Large intestine (tissue), 12 donors: ENCODE measurements around the gene ERRFI1. TPM values are rescaled to one million over a fixed set of nuclear protein-coding genes. Genes with fewer than 3 reads are reported as not detected.
"Not testable (repeated sequence)": the region's sequence is repeated elsewhere in the genome, so short reads cannot be mapped to it uniquely, and the experiment has no call there.

Source experiments
- DNase-seq, 2 donors: peaks; one replicate each; pipeline versions ENCODE4 v3.0.0 to v3.0.0-alpha.2; 2013
- H3K27ac ChIP-seq: one replicate; pipeline ENCODE4 v1.5.1; 2013; ENCODE audit warnings: low read length
- H3K27me3 ChIP-seq: 2 replicates; pipeline ENCODE4 v1.6.1; 2013; ENCODE audit warnings: low read length; ENCODE audit not compliant: control insufficient read depth, insufficient read depth
- H3K36me3 ChIP-seq: 2 replicates; pipeline ENCODE4 v1.6.1; 2013; ENCODE audit warnings: low read length; ENCODE audit not compliant: control insufficient read depth, insufficient read depth
- H3K4me1 ChIP-seq: one replicate; pipeline ENCODE4 v1.6.1; 2013; ENCODE audit warnings: low read length; ENCODE audit not compliant: control insufficient read depth, insufficient read depth
- H3K4me3 ChIP-seq: one replicate; pipeline ENCODE4 v1.5.1; 2013; ENCODE audit warnings: low read length
- H3K9me3 ChIP-seq: one replicate; pipeline ENCODE4 v1.6.1; 2013; ENCODE audit warnings: mild to moderate bottlenecking, low read depth, low read length, moderate library complexity; ENCODE audit not compliant: control insufficient read depth
- WGBS: methylation state at CpG from one replicate; pipeline ENCODE4 v1.1.5; 2013; ENCODE audit warnings: low lambda C conversion rate; ENCODE audit not compliant: insufficient coverage; 5-methylcytosine and 5-hydroxymethylcytosine counted together
- long read RNA-seq, 11 donors: transcript quantifications; one replicate each; lab custom pipeline, GENCODE V29; 2026
- polyA plus RNA-seq: library from polyadenylated mRNA; unstranded; fragments of 120-200 nt; gene quantifications from one replicate; pipeline ENCODE4 v1.2.1, GENCODE V29; 2013

The ERRFI1 gene
- polyA plus RNA-seq: 39.5 TPM
- long read RNA-seq, donor 1, partial matches to known transcripts: 0 of 1 reads
- long read RNA-seq, donor 1, other reads (novel, unspliced or antisense): 0 of 1 reads
- long read RNA-seq, donor 2, transcript ERRFI1-201 (4 exons, 3,104 nt): major isoform, 6 of 6 reads
- long read RNA-seq, donor 2, partial matches to known transcripts: 0 of 6 reads
- long read RNA-seq, donor 2, other reads (novel, unspliced or antisense): 0 of 6 reads
- long read RNA-seq, donor 3: 0 reads
- long read RNA-seq, donor 4, partial matches to known transcripts: 0 of 1 reads
- long read RNA-seq, donor 4, other reads (novel, unspliced or antisense): 0 of 1 reads
- long read RNA-seq, donor 5, partial matches to known transcripts: 0 of 3 reads
- long read RNA-seq, donor 5, other reads (novel, unspliced or antisense): 0 of 3 reads
- long read RNA-seq, donor 6, partial matches to known transcripts: 0 of 3 reads
- long read RNA-seq, donor 6, other reads (novel, unspliced or antisense): 0 of 3 reads
- long read RNA-seq, donor 7: 0 reads
- long read RNA-seq, donor 8, transcript ERRFI1-201 (4 exons, 3,104 nt): major isoform, 6 of 6 reads
- long read RNA-seq, donor 8, partial matches to known transcripts: 0 of 6 reads
- long read RNA-seq, donor 8, other reads (novel, unspliced or antisense): 0 of 6 reads
- long read RNA-seq, donor 9, partial matches to known transcripts: 0 of 2 reads
- long read RNA-seq, donor 9, other reads (novel, unspliced or antisense): 0 of 2 reads
- long read RNA-seq, donor 10, partial matches to known transcripts: 0 of 3 reads
- long read RNA-seq, donor 10, other reads (novel, unspliced or antisense): 0 of 3 reads
- long read RNA-seq, donor 11, transcript ERRFI1-201 (4 exons, 3,104 nt): major isoform, 5 of 5 reads
- long read RNA-seq, donor 11, partial matches to known transcripts: 0 of 5 reads
- long read RNA-seq, donor 11, other reads (novel, unspliced or antisense): 0 of 5 reads

- H3K4me1 ChIP-seq: peaks cover 33% of the 10 kb centered on the region
- DNase-seq: peak; percentile 93 to 97
- no peaks in the 10 kb centered on the region for H3K27me3 ChIP-seq
- H3K4me3 ChIP-seq: peak within 1 kb of the TSS; percentile 71
- WGBS: 3% methylated on average over 4 of the region's 98 CpGs
- H3K9me3 ChIP-seq: no peaks in the 10 kb centered on the region
- H3K27ac ChIP-seq: peak within 1 kb of the TSS; percentile 86
- H3K36me3 ChIP-seq: no peaks in the 10 kb centered on the region
Observed at GRCh38 chr1:8026153-8026975, at the start of gene ERRFI1. Gene ERRFI1 (minus strand): TSS chr1:8026309. CDS start chr1:8015619, 10,690 bp downstream.

- Histone ChIP-seq H3K27me3 (no peaks in the 10 kb centered on the region), H3K9me3 (no peaks in the 10 kb centered on the region), H3K36me3 (no peaks in the 10 kb centered on the region), H3K27ac (no peak overlapping the region), H3K4me1 (peaks cover 38% of the 10 kb centered on the region), H3K4me3 (no peak overlapping the region)
- 96% methylated on average over 3 of the region's 10 CpGs for WGBS
- DNase-seq: no peak
Observed at GRCh38 chr1:8075511-8076051, 49.5 kb upstream of the ERRFI1 start.

- no peak overlapping the region for H3K27ac ChIP-seq
- H3K4me3 ChIP-seq: no peak overlapping the region
- H3K36me3 ChIP-seq: no peaks in the 10 kb centered on the region
- peaks cover 35% of the 10 kb centered on the region for H3K4me1 ChIP-seq
- H3K27me3 ChIP-seq: no peaks in the 10 kb centered on the region
- DNase-seq: no peak
- no peaks in the 10 kb centered on the region for H3K9me3 ChIP-seq
- WGBS: 100% methylated on average over 1 of the region's 7 CpGs
Observed at GRCh38 chr1:8073112-8073855, 47.2 kb upstream of the ERRFI1 start.

GRCh38 chr1:8070381-8070811 is 44.3 kb upstream of the ERRFI1 start:
- H3K4me1 ChIP-seq: peaks cover 13% of the 10 kb centered on the region
- peak overlapping the region; percentile 17 for H3K4me3 ChIP-seq
- no peaks in the 10 kb centered on the region for H3K36me3 ChIP-seq
- no peaks in the 10 kb centered on the region for H3K9me3 ChIP-seq
- H3K27me3 ChIP-seq: no peaks in the 10 kb centered on the region
- 0% methylated on average over 2 of the region's 10 CpGs for WGBS
- peak overlapping the region; percentile 30 for H3K27ac ChIP-seq
- DNase-seq: peak; percentile 51 to 77

GRCh38 chr1:8069614-8070320 is 43.7 kb upstream of the ERRFI1 start:
- not testable (repeated sequence) for H3K9me3 ChIP-seq, H3K36me3 ChIP-seq, DNase-seq, H3K4me3 ChIP-seq, H3K4me1 ChIP-seq, H3K27ac ChIP-seq, H3K27me3 ChIP-seq
- WGBS: 81% methylated on average over 4 of the region's 8 CpGs

GRCh38 chr1:8065369-8065768 is 39.3 kb upstream of the ERRFI1 start:
- Histone ChIP-seq H3K4me3 (no peak overlapping the region), H3K27ac (no peak overlapping the region), H3K27me3 (no peaks in the 10 kb centered on the region), H3K36me3 (no peaks in the 10 kb centered on the region), H3K4me1 (peaks cover 6% of the 10 kb centered on the region), H3K9me3 (no peaks in the 10 kb centered on the region)
- no CpG with 5 or more reads among the region's 4 CpGs for WGBS
- no peak for DNase-seq

- no peaks in the 10 kb centered on the region for H3K36me3 ChIP-seq
- H3K4me3 ChIP-seq: no peak overlapping the region
- no peak for DNase-seq
- peaks cover 3% of the 10 kb centered on the region for H3K4me1 ChIP-seq
- no peaks in the 10 kb centered on the region for H3K27me3 ChIP-seq
- 100% methylated on average over 2 of the region's 7 CpGs for WGBS
- H3K27ac ChIP-seq: no peak overlapping the region
- no peaks in the 10 kb centered on the region for H3K9me3 ChIP-seq
Observed at GRCh38 chr1:8063298-8064036, 37.4 kb upstream of the ERRFI1 start.

GRCh38 chr1:8062861-8063260 is 36.8 kb upstream of the ERRFI1 start:
- 80% methylated on average over 1 of the region's 4 CpGs for WGBS
- Histone ChIP-seq H3K9me3 (no peaks in the 10 kb centered on the region), H3K27ac (no peak overlapping the region), H3K36me3 (no peaks in the 10 kb centered on the region), H3K27me3 (no peaks in the 10 kb centered on the region), H3K4me1 (peaks cover 3% of the 10 kb centered on the region), H3K4me3 (no peak overlapping the region)
- no peak for DNase-seq
